Uterus (tissue), 2 donors: Measurements from ENCODE around the gene TWIST2.

Experiments
- POLR2A ChIP-seq, 2 donors: fragments of 450-650 bp; IDR thresholded peaks; one replicate each; pipeline ENCODE4 v1.6.1; 2016; ENCODE audit warnings: antibody characterized with exemption in 2 of 2, mild to moderate bottlenecking in 1 of 2, moderate library complexity in 1 of 2
- TF ChIP-seq, protein P1 (sequence below), 4 experiments: fragments of 200-600 bp in 2 of 4; fragments of 450-650 bp in 2 of 4; sonication (generic) in 2 of 4; IDR thresholded peaks; one replicate each; pipeline ENCODE4 v1.5.1; 2016 to 2019; ENCODE audit warnings: antibody characterized with exemption in 4 of 4, mild to moderate bottlenecking in 2 of 4, moderate library complexity in 1 of 4

DNA sequence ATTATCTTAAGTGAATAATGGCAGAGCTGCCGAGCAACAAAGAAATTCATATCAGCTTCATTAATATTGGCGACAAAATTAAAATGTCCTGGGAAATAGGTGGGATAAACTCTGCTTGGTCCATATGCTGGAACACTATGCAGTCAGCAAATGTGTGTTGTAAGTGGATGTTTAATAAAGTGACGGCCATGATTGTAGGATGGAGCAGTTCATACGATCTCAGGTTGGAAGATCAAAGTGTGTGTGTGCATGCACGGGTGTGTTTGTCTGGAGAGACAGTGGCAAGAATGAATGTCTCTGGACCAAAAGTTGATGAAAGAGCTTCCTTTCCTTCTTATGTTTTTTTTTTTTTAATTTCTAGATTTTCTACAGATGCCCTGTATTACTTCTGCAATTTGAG is 14.8 kb downstream of the TWIST2 start:
- TF ChIP-seq, protein P1, sequence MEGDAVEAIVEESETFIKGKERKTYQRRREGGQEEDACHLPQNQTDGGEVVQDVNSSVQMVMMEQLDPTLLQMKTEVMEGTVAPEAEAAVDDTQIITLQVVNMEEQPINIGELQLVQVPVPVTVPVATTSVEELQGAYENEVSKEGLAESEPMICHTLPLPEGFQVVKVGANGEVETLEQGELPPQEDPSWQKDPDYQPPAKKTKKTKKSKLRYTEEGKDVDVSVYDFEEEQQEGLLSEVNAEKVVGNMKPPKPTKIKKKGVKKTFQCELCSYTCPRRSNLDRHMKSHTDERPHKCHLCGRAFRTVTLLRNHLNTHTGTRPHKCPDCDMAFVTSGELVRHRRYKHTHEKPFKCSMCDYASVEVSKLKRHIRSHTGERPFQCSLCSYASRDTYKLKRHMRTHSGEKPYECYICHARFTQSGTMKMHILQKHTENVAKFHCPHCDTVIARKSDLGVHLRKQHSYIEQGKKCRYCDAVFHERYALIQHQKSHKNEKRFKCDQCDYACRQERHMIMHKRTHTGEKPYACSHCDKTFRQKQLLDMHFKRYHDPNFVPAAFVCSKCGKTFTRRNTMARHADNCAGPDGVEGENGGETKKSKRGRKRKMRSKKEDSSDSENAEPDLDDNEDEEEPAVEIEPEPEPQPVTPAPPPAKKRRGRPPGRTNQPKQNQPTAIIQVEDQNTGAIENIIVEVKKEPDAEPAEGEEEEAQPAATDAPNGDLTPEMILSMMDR (IDR thresholded peaks at IDR 0.05) = no peak
- no peak for TF ChIP-seq POLR2A (IDR thresholded peaks at IDR 0.05)
